ENCODE data around the gene SMAD3.

SMAD3 gene

DNA sequence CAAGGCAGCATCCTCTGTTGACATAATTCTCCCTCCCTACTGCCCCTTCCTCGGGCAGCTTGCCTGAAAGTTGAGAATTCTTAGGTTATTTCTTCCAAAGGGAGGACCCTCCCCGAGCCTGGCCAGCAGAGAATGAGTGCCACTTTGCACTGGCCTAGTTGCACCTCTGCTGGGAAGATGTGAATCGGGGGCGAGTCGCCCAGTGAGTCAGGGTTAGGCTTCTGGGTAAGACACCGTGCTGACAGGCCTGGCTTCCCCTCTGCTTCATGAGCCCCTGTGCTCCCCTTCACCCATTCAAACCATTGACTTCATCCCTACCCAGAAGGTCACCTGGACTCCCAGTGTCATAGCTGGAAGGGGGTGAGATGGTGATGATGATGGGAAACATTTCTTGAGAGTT is 106.8 kb downstream of the SMAD3 start:
- DNase-seq = no peak

- no peak for DNase-seq
Observed at GRCh38 chr15:67173005-67173404, 107.6 kb downstream of the SMAD3 start.

- DNase-seq = no peak
Observed at GRCh38 chr15:67173786-67174185, 108.4 kb downstream of the SMAD3 start.

DNA sequence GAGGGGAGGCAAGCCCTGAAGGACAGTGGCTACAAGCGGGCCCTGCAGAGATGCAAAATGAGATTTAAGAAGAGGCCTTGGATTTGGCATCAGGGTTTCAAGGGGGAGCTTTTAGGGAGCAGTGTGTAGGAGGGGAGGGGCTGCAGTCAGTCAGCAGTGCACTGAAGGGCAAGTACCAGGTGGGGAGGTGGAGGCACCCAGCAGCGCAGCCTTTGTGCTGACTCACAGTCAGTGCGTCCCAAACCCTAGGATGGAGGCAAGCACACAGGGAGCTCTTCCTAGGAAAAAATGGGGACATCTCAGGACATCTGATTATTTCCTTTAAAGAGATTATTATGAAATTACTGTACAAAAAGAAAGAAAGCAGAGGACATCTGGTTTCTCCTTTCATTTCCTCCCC is 109.0 kb downstream of the SMAD3 start:
- no peak for DNase-seq

DNA sequence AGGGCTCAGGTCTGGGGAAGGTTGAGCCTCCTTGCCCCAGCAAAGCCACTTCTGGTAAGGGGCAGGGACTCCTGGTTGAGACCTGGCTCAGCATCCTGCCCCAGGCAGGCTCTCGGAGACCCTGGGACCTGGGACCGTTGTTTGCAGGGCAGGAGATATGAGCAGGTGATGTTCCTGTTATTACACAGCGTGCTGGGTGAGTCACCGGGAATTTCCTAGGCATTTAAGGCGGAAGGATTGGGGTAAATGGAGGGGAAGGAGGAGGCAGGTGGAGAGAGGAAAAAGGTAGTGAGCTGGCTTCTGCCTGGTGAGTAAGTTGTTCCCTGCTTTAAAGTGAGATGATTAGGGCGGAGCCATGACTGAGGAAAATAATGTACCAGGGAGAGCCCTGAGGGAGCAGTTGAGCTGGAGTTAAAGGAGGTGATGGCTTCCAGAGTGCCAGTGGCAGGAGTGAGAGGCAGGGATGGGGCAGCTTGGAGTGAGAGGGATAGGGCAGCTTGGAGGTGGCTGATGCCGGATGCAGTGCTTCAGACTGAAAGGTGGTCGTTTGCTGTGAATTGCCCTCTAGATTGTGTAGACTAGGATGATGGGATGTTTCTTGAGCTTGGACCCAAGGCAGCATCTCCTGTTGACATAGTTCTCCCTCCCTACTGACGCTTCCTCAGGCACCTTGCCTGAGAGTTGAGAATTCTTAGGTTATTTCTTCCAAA is 109.6 kb downstream of the SMAD3 start:
- DNase-seq = no peak

DNA sequence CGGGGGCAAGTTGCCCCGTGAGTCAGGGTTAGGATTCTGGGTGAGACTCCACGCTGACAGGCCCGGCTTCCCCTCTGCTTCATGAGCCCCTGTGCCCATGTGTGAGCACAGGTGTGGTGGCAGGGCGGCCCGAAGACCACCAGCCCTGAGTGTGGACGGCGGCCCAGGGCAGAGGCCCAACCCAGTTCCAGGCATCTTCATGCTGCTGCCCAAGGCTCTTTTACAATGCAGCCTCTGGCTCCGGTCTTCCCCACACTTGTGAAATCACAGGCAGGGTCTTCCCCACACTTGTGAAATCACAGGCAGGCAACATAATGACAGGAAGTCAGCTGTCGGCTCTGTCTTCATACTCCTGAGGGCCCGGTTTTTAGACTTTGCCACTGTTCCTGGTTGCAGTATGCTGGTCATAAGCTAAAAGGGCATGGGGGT is 110.3 kb downstream of the SMAD3 start:
- DNase-seq = no peak

DNA sequence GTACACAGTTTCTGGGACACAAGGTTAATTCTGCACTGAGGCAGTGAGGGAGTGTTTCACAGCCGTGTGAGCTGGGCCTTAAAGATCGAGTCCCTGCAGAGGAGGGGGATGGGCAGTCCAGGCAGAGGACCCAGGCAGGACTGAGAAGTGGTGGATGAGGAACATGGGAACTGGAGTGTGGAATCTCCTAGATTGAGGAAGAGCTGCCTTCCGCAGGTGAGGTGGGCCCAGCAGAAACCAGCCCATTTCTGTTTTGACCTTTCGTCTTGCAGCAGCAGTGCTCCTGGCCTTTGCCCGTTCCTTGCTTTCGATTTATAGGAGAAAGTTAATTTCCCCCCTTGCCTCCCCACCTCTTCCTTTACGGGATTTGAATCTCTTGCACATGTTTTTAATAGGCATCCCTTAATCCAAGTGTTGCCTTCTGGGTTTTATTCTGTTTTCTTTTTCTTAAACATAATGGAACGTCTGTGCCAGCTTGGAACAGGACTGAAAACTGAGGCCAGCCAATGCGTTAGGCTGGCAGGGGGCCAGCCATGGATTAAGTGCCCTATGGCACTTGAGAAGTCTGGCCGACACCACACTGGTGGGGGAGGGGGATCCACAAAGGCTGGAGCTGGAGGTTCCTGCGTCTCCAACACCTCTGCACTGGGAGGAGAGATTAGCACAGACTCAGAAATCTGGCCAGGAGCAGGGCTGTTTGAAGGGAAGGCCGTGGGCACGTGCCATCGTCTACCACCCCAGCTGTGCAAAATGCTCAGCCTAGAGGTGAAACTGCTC is 111.0 kb downstream of the SMAD3 start:
- DNase-seq = no peak

- no peak for DNase-seq
Observed at GRCh38 chr15:67177752-67178151, 112.3 kb downstream of the SMAD3 start.

- DNase-seq = no peak
Observed at GRCh38 chr15:67178569-67179210, 113.3 kb downstream of the SMAD3 start.

GRCh38 chr15:67179411-67179995 is 114.1 kb downstream of the SMAD3 start:
- no peak for DNase-seq

DNA sequence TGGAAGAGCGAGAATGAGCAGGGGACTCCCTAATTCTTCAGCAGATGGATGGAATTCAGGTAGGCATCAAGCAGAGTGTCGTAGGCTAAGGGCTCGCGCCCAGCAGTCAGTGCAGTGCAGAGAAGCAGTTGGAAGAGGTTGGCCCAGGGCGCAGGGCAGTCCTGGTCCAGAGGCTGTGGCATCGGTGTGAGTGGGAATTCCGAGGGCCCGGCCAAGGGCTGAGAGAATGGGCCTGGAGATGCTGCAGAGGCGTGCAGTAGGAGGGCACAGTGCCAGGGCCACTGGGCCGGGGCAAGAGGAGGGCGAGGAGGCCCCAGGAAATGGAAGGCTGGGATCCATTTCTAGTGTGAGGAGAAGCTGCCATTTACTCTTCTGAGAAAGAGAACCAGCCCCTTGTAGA is 114.6 kb downstream of the SMAD3 start:
- no peak for DNase-seq

DNA sequence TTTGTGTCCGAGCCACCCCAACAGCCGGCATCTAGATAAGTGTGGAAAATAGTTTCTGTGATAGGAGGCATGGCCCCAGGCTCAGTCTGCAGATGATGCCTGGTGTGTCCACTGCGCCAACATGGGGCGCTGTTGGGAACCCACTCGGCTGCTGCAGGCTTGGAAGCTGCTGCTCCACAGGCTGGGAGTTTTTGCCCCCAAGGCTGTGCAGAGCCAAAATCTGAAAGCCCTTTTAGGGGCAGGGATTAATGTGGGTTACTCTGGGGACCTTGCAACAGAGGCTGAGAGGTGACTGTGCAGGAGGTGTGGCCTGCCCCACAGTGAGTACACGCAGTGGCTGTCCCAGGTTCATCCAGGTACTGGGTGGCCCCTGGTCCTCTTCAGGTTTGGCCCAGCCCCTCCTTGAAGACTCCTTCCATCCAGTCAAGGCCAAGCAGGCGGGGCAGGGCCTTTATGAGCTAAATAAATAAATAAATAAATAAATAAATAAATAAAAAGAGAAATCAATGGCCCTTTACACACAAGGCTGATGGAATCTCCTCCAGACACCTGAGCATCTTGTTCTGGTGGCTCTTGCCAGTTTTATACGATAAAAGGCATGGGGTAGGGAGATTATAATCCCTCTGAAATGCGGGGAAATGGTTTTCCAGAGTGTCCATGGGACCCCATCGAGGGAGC is 115.3 kb downstream of the SMAD3 start:
- no peak for DNase-seq

- no peak for DNase-seq
Observed at GRCh38 chr15:67181221-67181639, 115.8 kb downstream of the SMAD3 start.

GRCh38 chr15:67183443-67184169 is 118.2 kb downstream of the SMAD3 start:
- DNase-seq = no peak

- no peak for DNase-seq
Observed at GRCh38 chr15:67184208-67184925, 119.0 kb downstream of the SMAD3 start.

DNA sequence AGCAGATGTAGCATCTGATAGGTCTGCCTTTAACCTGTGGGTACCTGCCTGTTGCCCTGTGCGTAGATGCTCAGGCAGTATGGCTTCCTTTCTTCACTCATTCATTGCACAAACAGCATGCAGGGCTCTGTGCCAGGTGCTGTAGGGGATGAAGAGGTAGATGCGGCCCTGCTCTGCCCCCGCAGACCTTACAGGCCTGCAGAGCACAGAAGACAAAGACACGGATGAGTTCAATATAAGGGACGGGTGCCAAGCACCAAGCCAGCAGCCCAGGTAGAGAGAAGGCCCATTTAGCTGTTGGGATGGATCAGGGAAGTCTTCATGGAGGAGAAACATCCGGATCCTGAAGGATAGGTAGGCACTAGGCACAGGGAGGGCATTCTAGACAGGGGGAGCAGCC is 119.6 kb downstream of the SMAD3 start:
- no peak for DNase-seq

DNA sequence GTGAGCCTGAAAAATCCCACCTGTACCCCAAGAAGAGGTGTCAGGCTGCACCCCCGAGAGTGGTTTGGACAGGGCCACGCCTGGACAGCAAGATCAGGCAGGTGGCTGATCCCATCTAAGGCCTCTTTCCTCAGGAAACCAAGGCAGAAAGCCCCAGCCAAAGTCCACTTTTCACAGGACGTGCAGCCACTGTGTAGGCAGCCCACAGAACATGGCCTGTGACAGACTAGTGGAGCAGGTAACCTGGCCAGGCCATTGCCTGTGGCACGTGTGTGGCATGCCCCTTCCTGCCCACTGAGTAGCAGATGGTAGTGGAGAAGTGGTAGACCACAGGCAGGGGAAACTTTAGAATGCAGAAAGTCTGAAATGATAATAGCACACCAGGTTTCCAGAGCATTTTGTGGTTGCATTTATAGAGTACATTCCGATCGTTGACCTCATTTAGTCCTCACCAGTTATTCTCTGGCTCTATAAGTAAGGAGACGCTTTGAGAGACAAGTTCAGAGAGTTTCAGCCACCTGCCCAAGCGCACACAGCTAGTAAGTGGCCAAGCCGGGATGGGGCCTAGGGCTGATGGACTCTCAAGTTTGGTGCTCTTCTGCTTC is 120.3 kb downstream of the SMAD3 start:
- no peak for DNase-seq

- no peak for DNase-seq
Observed at GRCh38 chr15:67186226-67186649, 120.8 kb downstream of the SMAD3 start.

DNA sequence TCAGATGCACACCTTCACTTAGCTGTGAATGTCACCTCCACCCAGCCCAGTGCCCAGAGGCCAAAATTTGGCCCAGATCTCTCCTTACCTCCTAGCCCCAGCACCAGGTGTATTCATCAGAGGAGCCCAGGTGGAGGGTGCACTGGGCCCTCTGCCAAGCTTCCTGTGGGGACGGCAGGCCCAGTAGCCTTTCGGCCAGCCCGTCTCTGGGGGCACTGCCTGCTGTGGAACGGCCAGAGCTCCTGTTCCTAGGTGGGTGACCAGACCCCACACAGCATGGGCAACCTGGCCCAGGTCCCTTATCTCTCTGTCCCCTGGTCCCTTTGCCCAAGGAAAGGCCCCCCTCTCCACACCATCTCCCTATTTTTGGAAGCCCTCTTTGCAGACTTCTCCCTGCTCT is 121.3 kb downstream of the SMAD3 start:
- DNase-seq = no peak

DNA sequence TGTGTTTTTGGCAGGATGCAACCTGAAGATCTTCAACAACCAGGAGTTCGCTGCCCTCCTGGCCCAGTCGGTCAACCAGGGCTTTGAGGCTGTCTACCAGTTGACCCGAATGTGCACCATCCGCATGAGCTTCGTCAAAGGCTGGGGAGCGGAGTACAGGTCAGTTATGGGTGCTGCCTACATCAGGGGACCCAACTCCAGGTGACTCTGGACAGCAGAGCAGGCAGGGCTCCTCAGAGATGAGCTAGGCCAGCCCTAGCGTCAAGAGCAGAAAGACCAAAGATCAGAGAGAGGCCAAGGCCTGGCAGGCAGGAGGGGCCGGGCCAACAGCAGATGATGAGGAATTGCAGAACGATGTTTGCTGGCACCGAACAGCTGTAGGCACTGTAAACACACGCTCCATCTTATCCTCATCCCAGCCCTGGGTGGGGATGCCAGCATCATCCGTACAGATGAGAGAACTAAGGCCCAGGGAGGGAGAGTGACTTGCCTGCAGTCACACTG is 122.0 kb downstream of the SMAD3 start:
- no peak for DNase-seq

Data from activated T-cell treated with anti-CD3 and anti-CD28 coated beads for 4 hours (primary cell).